GM18907 (cell line): ENCODE data around the gene HELZ.

Experiments used
- ATAC-seq: cut with Tn5 transposase; IDR thresholded peaks from one replicate; pipeline ENCODE4 v1.9.1; 2021; ENCODE audit warnings: mild to moderate bottlenecking, moderate library complexity; ENCODE audit not compliant: unreplicated experiment

The HELZ gene

DNA sequence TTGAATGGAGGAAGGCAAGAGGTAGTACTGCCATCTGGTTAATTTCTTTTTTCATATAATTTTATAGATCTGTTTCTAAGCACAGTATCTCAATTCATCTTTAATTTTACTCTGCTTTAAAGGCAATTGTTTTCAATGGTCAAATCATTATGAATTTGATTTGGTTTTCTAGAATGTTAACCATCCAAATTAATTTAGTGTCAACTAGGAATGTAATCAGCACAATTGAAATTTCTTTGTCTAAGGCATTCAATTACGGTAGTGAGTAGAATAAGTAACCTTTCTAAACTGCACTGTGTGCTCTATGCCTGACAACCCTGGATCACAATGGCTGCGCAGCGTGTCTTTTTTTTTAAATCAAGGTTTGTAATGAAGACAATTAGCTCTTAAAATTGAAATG, 156.4 kb downstream of the HELZ start:
- ATAC-seq, result no peak

- no peak for ATAC-seq
These were observed 159.6 kb downstream of the HELZ start for GRCh38 chr17:67085406-67085805.

DNA sequence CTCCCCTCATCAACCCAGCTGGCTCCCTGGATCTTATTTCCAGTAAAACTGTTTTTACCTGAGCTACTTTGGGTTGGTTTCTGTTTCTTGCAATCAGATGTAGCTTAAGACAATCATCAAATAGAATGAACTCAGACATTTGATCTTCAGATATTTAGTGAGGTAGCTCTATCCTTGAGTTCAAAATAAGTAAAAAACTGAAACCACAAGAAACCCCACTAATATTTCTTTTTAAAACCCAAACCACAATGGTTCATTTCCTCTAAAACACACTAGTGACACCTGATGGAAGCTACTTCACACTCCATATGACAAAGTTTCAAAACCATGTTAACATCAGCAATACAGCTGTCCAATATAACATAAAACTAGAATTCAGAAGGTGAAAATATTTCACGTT, 162.9 kb downstream of the HELZ start:
- ATAC-seq, result peak; percentile 73

DNA sequence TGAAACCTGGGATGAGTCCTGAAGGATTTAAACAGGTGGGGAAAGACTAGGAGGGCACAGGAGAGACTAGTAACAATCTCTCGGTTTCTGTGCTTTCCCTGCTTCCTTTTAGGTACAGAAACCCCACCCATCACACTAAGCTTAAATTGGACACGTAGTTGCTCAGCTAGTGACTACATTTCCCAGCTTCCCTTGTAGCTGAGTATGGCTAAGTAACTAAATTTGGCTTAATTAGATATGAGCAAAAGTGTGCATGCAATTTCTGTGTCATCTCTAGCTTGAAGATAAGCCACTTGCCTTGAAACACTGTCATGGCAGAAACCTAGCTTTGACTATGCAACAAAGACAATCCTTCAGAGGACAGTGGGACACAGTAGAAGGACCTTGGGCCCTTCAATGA, 164.2 kb downstream of the HELZ start:
- ATAC-seq, result no peak

DNA sequence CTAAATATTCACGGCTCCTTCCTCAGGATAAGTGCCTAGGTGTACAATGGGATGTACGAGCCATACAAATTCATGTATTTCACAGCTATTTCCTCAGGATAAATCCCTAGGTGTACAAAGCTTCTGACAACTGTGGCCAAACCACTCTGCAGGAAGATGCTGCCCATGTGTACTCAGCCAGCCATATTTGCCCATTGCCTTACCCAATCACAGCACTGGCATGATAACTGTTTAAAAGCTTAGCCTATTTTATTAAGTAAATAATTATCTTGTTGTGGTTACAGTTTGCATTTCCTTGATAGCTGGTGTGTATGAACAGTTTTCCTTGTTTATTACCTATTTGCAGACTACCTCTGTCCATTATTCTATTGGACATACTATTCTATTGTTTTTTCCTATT, 165.5 kb downstream of the HELZ start:
- ATAC-seq, result no peak

DNA sequence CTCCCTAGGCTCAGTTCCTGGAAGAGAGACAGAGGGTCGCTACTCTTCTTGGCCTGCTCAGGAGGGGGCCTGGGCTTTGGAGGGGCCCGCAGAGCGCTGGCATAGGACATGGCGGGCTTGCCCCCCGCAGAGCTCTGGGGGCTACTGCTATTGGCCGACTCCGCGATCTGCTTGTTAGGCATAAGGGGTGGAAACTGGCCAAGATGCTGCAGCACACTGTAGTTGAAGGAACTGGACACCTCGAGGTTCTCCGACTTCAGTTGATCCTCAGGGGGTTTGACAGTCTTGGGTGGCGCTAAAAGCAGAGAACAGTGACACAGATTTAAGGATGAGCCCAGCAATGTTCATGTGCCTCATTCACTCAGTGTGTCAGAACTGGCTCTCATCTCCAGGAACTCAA, 166.7 kb downstream of the HELZ start:
- no peak for ATAC-seq

- ATAC-seq, result no peak
These were observed 168.7 kb downstream of the HELZ start for GRCh38 chr17:67076290-67076689.

DNA sequence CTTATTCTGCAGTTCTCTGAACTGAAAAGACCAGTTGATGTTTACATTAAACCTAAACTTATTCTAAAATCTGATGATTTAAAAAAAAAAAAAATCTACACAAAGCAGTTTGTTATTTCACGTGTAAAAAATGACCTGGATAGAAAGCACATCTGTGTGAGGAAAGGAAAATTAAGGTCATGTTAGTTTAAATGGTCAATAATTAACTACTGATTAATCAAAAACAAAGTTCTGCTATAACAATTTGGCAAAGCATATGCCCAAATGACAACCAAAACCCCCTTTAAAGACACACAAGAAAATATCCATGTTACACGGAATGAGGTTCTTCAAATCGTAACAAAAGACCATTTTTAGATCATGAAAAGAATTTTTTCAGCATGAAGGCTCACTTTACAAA, 170.2 kb downstream of the HELZ start:
- ATAC-seq, result no peak

GRCh38 chr17:67072885-67073284, 172.1 kb downstream of the HELZ start:
- no peak for ATAC-seq

- ATAC-seq, result no peak
These were observed 173.4 kb downstream of the HELZ start for GRCh38 chr17:67071595-67071994.

DNA sequence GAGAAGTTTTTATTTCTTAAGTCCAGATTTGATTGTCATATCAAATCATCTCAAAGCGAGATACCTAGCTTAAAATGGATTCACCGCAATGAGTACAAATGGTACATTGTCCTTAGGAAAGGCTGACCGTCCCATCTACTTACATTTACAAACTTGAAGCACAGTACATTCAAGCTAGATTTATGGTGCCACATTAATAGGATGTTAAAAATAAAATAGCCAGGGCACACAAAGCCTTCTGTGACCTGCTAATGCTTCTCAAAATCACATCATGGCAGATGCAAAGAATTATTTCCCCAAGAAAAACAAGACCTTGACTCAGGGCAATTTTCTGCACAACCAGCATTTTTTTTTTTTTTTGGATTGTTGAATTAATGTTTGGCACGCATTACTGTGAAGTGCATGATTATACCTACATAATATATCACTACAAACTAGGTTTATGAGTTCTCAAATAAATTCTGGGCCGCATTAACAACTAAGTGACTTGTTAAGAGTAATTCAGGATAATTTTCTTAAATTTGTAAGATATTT, 175.3 kb downstream of the HELZ start:
- no peak for ATAC-seq

- no peak for ATAC-seq
These were observed 176.0 kb downstream of the HELZ start for GRCh38 chr17:67068999-67069398.

GRCh38 chr17:67067571-67068482, 177.2 kb downstream of the HELZ start:
- ATAC-seq, result no peak

GRCh38 chr17:67066717-67067116, 178.3 kb downstream of the HELZ start:
- no peak for ATAC-seq

GRCh38 chr17:67063141-67063540, 181.9 kb downstream of the HELZ start:
- ATAC-seq, result no peak

- ATAC-seq, result no peak
These were observed 185.6 kb downstream of the HELZ start for GRCh38 chr17:67059372-67059771.

- ATAC-seq, result no peak
These were observed 187.0 kb downstream of the HELZ start for GRCh38 chr17:67058036-67058435.

DNA sequence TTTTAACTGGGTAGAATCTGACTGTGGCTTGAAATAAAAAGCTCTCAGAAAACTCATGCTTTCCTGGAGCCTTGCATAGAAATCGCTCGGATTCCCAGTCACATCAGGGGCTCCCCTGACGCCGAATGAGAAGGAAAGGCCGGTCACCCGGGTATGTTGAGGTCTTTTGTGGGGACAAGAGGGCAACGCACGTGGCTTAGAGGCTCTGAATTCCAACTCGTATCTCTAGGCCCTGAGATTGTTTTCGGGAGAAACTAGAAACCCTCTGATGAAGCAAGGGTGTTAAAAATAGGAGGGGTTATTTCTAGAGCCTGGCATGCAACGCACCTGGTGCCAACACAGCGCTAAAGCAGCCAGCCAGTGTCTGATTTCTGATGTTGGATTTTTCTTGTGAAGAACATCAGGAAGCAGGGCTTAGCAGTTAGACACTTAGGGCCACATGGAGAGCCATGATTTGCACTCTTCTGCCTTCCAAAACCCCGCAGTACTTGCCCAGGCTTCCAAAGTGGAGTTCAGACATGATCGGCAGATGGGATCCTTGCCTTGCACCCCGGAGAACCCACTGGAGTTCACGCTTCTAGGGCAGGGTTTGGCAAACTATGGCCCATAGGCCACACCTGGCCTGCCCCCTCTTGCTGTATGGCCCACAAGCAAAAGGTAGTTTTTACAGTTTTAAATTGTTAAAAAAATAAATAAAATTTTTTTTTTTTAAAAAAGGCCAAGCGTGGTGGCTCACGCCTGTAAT, 188.1 kb downstream of the HELZ start:
- no peak for ATAC-seq

DNA sequence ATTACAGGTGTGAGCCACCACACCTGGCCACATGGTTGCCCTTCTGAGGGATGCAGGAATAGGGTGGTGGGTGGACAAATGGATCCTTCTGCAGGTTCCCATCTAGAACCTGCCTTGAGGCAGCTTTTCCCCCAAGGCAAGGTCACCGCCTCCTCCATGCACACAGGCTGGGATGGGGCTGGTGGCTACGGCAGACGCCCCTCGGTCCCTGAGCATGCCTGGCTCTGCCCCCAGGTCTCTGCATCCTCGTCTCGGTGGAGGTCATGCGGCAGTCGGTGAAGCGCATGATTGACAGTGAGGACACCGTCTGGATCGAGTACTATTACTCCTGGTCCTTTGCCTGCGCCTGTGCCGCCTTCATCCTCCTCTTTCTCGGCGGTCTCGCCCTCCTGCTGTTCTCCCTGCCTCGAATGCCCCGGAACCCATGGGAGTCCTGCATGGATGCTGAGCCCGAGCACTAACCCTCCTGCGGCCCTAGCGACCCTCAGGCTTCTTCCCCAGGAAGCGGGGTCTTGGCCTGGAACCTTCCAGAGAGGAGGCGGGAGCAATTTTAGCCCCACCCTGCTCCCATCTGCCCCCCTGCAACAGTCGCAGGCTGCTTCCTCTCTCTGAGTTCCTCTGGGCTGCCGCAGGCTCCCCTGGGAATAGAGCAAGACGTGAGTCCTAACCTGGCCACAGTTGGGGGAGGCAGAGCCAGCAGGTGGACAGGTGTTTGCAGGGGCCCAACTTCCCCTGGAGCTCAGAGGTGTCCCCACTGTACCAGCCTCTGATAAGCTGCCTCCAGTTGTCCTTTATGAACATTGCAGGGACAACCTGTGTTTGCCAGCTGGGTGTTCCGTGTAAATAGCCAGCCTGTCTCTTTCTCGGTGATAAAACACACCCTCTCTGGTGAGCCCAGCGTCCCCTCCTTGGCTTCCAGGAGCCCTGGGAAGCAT, 188.9 kb downstream of the HELZ start:
- no peak for ATAC-seq

DNA sequence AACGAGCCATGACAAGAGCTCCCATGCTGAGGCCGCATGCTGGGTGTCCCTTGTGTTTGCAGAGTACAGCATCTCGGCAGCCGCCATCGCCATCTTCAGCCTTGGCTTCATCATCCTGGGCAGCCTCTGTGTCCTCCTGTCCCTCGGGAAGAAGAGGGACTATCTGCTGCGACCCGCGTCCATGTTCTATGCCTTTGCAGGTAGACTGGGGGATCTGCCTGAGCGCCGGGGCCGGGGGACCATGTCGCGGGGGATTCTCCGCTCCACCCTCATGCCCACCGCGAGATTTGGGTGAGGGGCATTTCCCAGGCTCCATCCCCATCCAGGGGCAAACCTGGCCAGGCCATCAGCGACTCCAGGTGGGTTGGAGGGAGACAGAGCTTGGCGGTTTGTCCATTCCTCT, 190.0 kb downstream of the HELZ start:
- no peak for ATAC-seq

GRCh38 chr17:67054608-67055007, 190.4 kb downstream of the HELZ start:
- no peak for ATAC-seq
